EH (cell line): ENCODE data around the gene SLC25A45.

Experiments used
- DNase-seq: peaks from one replicate; pipeline ENCODE4 v3.0.0-alpha.2; 2015; ENCODE audit warnings: low read depth

Gene SLC25A45

DNA sequence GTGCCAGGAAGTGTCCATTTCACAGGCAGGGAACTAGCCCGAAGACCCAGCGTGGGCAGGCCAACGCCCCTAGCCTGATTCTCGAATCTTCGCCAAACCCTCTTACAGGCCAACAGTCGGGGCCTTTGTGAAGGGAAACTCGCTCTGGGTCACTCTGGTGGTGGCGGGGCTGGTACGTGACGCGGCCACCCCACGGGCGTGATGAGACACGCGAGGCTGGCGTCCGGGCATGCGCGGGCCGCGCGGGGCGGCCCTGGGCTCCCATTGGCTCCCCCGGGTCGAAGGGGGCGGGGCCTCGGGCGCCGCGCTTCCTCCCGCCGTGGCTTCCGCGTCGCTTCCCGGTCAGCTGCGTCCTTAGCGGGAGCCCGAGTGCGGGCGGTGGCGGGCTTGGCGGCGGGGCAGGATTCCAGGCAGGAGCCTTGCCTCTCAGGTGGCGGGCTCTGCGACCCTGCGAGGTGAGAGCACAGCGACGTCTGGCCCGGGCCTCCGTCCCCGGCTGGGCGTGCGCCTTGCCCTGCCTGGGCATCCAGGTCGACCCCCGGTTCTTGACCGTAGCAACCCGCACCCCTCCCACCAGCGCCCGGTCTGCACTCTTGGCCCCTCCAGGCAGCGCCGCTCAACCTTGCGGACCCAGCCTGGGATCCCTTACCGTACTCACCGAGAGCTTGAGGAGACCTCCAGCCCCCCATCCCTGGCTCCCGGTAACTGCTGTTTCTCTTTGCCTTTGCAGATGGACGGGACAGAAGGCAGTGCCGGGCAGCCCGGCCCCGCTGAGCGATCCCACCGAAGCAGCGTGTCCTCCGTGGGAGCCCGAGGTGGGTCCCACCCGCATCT lies 4.1 kb upstream of the SLC25A45 start, which contains the start of gene FRMD8:
FRMD8 (plus strand) TSS at position 331 of the 834 bp plus-strand sequence; CDS start at position 731, 400 bp downstream.
- peak; percentile 86 for DNase-seq

DNA sequence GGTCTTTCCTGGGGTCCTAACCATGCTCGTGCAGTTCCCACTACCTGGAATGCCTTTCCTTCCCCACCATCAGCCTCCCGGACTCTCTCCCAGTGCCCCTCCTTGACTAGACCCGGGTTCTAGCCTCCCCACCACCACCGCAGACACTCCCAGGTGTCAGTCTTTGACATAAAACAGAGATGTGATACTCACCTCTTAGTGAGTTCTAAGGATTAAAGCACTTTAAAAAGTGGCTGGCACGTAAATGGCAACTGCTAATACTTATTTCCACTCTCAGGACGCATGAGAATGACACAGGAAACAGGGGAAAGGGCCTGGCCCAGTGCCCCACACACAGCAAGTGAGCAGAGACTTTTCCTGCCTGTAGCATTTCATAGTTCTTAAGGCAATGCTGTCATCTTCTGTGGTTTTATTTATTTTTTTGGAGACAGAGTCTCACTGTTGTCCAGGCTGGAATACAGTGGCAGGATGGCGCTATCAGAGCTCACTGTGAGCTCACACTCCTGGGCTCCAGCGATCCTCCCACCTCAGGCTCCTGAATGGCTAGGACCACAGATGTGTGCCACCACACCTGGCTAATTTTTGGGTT lies 1.9 kb upstream of the SLC25A45 start:
- peak; percentile 81 for DNase-seq

- no peak for DNase-seq
Measured at GRCh38 chr11:65383778-65384177, 1.3 kb upstream of the SLC25A45 start.

DNA sequence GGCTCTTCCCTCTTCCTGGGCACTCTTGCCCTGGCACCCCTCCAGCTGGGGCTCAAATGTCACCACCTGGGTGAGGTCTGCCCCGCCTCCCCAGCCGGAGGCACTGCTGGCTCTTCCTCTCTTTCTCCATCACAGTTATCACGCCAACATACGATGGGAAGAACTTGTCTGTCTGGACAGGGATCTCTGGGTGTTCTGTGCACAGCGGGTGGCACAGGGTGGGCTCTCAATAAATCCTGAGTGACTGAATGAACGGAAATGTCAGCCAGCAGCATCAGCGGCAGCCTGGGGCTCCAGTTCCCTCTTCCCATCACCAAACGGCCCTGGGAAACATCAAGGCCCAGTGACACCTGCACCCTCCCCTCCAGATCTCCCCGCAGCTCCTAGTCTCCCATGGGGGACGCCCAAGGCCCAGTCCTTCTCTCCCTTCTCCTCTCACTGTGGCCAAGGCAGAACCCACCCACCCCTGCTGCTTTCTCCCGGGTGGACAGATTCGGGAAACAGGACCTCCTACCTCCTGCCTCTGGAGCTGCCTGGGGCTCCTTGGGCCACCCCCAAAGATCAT lies 440 bp upstream of the SLC25A45 start:
- DNase-seq = no peak

GRCh38 chr11:65381716-65382032 lies 772 bp downstream of the SLC25A45 start:
- DNase-seq = peak; percentile 87

DNA sequence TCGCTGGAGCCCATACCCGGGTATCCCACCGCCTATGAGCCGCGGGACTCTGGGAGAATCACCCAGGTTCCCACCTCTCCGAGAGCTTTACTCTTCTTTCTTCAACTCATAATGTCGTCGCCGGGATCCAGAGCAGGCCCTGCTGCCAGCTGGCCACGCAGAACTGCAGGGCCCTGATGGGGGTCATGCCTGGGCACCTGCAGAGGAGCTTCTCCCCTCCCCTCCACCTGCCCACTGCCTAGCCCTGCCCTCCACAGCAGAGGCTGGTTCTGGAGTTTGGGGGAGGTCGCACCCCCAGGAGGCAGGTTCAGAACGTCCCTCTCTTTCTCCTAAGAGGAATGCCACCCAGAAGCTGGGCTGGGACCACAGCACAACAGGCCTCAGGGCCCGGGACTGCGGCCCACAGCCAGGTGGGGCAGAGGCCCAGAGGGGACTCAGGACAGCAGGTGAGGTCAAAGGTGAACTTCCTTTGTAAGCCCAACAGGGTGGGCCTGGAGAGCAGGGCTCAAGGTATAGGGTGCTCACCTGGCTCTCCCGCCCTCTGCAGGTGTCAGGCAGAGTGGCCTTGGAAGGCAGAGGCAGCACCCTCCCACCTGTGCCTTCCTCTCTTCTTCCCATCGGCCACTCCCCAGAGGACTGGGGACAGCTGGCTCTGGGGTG lies 1.9 kb downstream of the SLC25A45 start:
- no peak for DNase-seq

DNA sequence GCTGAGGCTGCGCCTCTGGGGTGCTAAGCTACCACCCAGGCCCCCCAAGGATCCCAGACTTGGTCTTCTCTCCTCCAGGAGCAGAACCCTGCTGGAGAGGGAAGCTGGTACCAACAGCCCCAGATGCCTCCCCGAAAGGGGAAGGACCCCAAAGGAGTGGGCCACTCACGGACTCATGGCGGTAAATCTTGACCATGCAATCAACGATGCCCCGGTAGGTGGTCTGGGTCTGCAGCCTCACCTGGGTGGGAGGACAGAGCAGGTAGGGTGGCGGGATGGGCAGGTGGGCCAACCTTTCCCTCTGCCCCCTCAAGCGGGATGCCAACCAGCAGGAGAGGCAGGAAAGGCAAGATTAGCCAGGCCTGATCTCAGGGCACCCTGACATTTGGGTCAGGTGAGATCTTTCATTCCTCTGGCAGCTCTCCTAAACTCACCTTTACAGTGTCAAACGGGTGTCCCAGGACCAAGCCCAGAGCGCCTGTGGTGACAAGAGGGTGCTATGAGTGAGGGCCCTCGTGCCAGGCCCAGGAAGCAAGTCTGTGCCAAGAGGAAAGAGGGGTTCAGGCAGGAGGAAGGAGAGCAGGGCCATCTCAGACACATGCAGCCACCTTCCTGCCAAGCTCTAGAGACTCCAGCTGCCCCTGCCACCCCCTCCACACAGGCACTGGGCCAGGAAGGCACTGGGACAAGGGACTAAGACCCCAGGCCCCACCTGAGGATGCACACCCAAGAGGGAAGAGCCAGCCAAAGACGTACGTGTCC lies 2.6 kb downstream of the SLC25A45 start:
- DNase-seq = no peak

DNA sequence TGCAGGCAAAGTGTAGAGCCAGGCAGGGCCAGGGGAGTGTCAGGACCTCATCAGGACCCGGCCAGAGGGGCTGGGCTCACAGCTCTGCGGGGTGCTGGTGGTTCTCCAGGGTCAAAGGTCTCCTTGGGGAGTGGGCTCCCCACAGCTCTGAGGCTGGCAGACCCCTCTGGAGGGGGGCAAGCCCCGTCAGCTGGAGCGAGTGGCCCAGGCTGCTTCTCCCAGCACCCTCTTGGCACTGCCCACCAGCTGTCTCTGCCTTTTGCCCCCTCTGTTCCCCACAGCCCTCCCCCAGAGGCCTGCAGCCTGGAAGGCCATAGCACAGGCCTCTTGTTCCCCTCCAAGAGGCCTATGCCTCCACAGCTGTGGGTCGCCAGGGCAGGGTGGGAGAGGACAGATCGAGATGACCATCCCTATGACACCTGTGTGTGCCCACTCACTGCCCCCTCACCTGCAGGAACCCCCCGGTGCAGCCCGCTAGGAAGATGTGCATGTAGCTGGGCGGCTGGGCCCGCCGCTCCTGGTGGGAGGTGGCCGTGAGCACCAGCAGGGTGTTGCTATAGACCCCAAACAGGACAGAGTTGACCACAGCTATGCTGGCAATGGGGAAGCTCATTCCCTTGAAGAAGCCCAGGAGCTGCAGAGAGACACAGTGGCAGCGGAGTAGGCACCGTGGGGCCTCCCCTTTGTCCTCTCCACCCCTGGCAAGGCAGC lies 3.4 kb downstream of the SLC25A45 start:
- DNase-seq = no peak

GRCh38 chr11:65378208-65378927 lies 4.1 kb downstream of the SLC25A45 start:
- DNase-seq = no peak

DNA sequence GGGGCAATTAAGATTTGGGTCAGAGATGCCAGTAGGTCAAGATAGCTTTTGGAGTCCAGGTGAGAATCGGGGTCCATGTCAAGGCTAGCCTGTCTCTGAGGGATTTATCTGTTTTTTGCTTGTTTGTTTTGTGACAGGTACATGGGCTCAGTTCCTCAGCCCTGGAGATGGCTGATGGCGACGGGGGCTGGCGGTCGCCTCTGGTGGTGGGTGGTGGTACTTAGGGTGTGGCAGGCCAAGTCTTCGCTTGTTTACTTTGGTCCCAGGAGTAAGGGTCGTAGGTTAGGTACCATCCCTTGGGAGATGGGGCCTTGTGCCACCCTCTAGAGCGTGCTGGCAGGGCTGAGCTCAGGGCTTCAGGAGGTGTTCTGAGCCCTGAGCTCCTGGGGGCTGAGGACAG lies 4.7 kb downstream of the SLC25A45 start:
- DNase-seq = no peak

DNA sequence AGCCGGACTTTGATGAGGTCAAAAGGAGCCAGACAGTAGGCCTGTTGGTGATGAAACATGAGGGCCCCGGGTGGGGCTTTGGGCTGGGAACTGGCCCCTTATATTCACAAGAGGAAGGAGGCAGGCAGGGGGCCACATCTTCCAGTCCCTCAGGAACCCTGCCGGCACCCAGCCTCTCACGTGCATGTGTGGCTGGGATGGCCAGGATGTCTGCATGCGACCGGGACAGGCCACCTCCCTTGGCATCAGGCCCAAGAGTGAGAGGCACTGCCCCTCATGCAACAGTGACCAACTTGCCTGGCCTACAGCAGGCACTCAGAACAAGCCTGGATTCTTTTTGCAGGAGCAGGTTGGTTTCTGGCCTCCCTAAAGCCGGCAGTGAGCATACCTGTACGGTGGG lies 5.4 kb downstream of the SLC25A45 start:
- DNase-seq = no peak

DNA sequence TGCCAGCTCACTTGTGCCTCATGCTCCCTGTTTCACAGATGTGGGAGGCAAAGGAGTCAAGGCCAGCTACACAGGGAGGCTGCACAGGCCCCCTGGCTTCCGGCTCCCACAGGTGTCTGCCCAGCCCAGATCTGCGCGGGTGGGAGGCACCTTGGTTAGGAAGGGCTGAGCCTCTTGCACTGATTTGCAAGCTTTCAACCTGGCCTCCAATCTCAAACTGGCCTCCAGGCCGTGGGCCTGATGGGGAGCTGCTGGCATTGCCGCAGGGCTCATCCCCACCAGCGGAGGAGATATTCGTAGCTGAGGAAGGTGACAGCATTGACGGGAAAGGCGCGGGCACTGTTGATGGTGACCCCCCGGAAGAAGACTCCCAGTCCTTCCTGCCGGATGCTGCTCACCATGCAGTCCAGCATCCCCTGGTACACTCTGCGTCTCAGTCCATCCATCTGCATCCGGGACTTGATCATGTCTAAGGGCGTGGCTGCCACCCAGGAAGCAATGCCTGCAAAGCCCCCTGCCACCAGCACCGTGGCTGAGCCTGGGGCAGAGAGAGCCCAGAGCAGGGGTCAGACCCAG lies 6.2 kb downstream of the SLC25A45 start:
- DNase-seq = no peak

GRCh38 chr11:65375012-65375411 lies 7.4 kb downstream of the SLC25A45 start:
- DNase-seq = no peak

GRCh38 chr11:65373839-65374580 lies 8.4 kb downstream of the SLC25A45 start:
- DNase-seq = no peak

GRCh38 chr11:65370659-65371049 lies 11.8 kb downstream of the SLC25A45 start:
- DNase-seq = no peak

GRCh38 chr11:65366340-65366773 lies 16.1 kb downstream of the SLC25A45 start:
- peak; percentile 84 for DNase-seq

DNA sequence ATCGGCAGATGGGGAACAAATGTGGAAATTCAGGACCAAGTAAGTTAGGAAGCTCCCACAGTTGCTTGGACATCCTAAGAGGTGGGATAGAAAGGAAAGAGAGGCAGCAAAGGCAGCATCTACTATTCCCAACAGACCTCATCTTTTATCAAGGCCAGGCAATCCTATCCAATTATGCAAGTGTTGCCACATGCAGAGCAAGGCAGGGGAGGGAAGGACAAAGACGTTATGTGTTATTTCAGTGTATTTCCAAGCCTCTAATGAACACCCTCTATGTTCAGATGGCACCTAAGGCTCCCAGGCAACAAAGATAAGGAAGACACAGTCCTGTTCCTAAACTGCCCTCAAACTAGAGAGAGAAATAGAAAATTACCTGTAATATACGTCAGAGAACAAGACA lies 18.7 kb downstream of the SLC25A45 start:
- DNase-seq = no peak

DNA sequence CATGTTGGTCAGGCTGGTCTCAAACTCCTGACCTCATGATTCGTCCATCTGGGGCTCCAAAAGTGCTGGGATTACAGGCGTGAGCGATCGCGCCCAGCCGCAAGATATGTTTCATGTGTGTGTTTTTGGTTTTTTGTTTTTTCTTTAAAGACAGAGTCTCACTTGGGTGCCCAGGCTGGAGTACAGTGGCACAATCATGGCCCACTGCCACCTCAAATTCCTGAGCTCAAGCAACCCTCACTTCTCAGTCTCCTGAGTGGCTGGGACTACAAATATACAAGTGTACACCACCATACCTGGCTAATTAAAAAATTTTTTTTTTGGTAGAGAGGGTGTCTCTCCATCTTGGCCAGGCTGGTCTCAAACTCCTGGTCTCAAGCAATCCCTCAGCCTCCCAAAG lies 19.5 kb downstream of the SLC25A45 start:
- DNase-seq = no peak

- no peak for DNase-seq
Measured at GRCh38 chr11:65362320-65362931, 20.0 kb downstream of the SLC25A45 start.
